Fibroblast of villous mesenchyme (primary cell): Measurements from ENCODE around the gene TBX4. TPM values are rescaled to one million over a fixed set of nuclear protein-coding genes. Genes with fewer than 3 reads are reported as not detected.
A peak's percentile ranks its signal among the peaks of the same experiment; 100 is the strongest.

Source experiments
- DNase-seq: peaks from one replicate; pipeline ENCODE4 v3.0.0-alpha.2; 2010; ENCODE audit warnings: low read depth
- H3K4me3 ChIP-seq: 2 replicates; pipeline ENCODE4 v1.5.1; 2011; ENCODE audit warnings: low read depth, mild to moderate bottlenecking, low read length
- total RNA-seq: library from RNA; depleted of rRNA; stranded (reverse); fragments of >200 nt; gene quantifications from 2 replicates; pipeline ENCODE4 v1.2.3, GENCODE V29; 2012
- TF ChIP-seq, protein P1 (sequence below): IDR thresholded peaks from 2 replicates; pipeline ENCODE4 v1.5.1; 2012; ENCODE audit warnings: low read depth, mild to moderate bottlenecking, low read length; ENCODE audit not compliant: insufficient read depth

The TBX4 gene
- total RNA-seq, 1 donor, result not detected

DNA sequence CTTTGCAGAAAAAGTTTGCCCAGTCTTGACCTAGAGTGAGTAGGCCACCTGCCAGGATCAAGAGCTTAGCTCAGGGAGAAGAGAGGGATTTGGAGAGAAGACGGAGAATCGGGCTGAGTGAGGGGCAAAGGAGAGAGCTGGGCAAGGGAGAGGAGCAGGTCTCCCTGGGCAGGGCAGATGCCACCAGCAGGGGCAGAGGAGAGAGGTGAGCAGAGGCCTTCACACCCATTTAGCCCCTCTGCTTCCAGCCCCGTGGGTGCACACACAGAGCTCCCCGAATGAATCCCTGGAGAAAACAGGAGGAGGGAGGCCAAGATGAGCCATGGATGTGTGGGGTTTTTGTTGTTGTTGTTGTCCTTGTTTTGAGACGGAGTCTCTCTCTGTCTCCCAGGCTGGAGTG lies 29.2 kb downstream of the TBX4 start:
- no peak for DNase-seq
- no peak overlapping the region for H3K4me3 ChIP-seq
- TF ChIP-seq, protein P1, sequence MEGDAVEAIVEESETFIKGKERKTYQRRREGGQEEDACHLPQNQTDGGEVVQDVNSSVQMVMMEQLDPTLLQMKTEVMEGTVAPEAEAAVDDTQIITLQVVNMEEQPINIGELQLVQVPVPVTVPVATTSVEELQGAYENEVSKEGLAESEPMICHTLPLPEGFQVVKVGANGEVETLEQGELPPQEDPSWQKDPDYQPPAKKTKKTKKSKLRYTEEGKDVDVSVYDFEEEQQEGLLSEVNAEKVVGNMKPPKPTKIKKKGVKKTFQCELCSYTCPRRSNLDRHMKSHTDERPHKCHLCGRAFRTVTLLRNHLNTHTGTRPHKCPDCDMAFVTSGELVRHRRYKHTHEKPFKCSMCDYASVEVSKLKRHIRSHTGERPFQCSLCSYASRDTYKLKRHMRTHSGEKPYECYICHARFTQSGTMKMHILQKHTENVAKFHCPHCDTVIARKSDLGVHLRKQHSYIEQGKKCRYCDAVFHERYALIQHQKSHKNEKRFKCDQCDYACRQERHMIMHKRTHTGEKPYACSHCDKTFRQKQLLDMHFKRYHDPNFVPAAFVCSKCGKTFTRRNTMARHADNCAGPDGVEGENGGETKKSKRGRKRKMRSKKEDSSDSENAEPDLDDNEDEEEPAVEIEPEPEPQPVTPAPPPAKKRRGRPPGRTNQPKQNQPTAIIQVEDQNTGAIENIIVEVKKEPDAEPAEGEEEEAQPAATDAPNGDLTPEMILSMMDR, result no peak

DNA sequence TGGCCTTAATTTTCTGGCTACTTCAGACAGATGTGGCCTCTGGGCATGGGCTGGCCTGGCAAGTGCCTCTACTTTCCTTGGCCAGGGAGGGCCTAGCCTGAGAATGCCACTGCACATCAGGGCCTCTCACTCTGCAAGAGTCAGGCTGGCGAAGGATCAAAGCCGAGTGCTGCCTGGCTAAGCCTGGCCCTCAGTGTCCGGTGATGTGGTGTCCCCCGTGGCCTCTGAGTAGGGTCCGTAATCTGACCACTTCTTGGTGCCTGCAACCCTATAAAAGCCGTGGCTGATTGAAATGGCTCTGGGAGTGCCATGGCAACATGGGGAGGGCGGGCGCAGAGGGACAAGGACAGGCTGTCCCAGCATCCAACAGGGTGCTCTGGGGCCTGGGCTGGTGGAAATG lies 30.2 kb downstream of the TBX4 start:
- H3K4me3 ChIP-seq, result no peak overlapping the region
- TF ChIP-seq, protein P1, result no peak
- no peak for DNase-seq

DNA sequence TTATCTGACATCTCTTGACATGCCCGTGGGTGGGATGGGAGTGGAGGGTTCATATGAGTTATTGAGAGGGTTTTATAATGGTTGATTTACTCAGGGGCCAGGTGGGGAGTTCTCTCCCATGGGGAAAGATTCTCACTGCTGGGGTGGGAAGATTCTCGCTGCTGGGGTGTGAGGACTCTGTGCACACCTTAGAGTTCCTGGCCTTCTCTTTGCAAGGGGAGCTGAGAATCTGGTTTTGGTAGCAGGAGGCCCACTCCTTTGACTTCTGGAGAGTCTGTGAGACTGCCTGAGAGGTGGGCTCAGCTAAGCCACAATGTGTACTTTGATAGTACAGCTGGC lies 31.5 kb downstream of the TBX4 start:
- H3K4me3 ChIP-seq, result no peak overlapping the region
- no peak for DNase-seq
- TF ChIP-seq, protein P1, result no peak

DNA sequence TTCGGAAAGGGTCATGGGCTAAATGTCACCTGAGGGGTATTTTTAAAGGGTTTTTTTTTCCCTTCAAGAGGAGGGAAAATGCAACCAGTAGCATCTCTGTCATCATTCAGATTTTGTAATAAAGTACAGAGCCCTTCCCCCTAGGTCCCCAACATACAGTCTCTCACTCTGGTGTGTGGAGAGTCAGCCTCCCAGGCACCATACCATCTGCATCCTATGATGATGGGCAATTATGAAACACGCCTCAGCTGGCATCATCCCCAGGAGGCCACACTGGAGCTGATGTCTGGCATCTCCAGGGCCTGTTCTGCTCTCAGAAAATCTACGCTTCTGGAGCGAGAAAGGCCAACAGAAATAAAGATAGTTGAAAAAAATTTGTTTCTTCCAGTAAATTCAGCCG lies 32.0 kb downstream of the TBX4 start:
- TF ChIP-seq, protein P1, result no peak
- no peak for DNase-seq
- H3K4me3 ChIP-seq, result no peak overlapping the region

DNA sequence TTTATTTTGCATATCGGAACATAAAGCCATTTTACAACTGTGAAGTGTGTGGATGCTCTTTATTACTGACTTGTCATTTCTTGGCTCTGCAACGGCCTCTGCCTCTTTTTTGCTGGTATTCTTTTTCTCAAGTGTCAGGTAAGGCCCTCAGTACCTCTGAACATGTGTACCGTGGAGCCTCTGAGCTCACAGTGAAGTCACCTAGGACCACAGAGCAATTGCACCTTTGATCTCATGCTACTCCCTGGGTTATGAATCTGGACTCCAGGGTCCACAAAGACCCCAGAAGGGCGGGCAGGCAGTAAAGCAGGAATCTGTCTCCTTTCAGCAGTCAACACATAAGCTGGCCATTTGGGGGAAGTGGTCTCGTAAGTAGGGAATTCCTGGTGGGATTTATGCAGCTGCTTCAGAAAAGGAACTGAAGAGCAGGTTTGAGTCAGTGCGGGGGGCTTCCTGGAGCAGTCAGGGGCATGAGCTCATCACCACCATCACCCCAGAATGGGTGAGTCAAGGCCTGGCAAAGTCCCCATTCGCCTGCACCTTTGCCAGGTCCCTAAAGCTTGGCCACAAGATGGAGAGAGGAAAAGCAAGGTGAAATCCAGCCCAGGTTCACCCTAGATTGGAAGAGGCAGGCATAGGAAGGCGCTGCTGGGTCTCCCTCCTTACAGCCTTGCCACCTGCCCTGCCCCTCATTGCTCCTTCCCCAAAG lies 33.0 kb downstream of the TBX4 start:
- TF ChIP-seq, protein P1, result no peak
- no peak for DNase-seq
- H3K4me3 ChIP-seq, result no peak overlapping the region

GRCh38 chr17:61486135-61487120 lies 34.2 kb downstream of the TBX4 start:
- TF ChIP-seq, protein P1, result no peak
- DNase-seq, result peak; percentile 66
- no peak overlapping the region for H3K4me3 ChIP-seq
